Stimulated activated CD4-positive, alpha-beta T cell treated with anti-CD3 and anti-CD28 coated beads, Interleukin-15, amount 100 ng/mL, for 48 hours (primary cell): ENCODE results near the gene TMEM163.
"Not testable (repeated sequence)": the region's sequence is repeated elsewhere in the genome, so short reads cannot be mapped to it uniquely, and the experiment has no call there.

Experiments used
- DNase-seq, 2 donors: peaks; one replicate each; pipeline ENCODE4 v3.0.0-alpha.2; 2020; ENCODE audit warnings: low read depth in 2 of 2

The TMEM163 gene

GRCh38 chr2:134621939-134622705, 96.7 kb downstream of the TMEM163 start:
- no peak for DNase-seq

- no peak for DNase-seq
These were observed 99.5 kb downstream of the TMEM163 start for GRCh38 chr2:134619250-134619649.

GRCh38 chr2:134615480-134615879, 103.3 kb downstream of the TMEM163 start:
- not testable (repeated sequence) for DNase-seq

GRCh38 chr2:134611316-134611715, 107.5 kb downstream of the TMEM163 start:
- DNase-seq = no peak

- DNase-seq = no peak
These were observed 107.9 kb downstream of the TMEM163 start for GRCh38 chr2:134610871-134611270.

- no peak for DNase-seq
These were observed 108.8 kb downstream of the TMEM163 start for GRCh38 chr2:134609924-134610513.

GRCh38 chr2:134603966-134604365, 114.8 kb downstream of the TMEM163 start:
- DNase-seq = no peak

GRCh38 chr2:134602666-134603065, 116.1 kb downstream of the TMEM163 start:
- no peak for DNase-seq

GRCh38 chr2:134601264-134601663, 117.5 kb downstream of the TMEM163 start:
- no peak for DNase-seq

GRCh38 chr2:134600208-134600607, 118.6 kb downstream of the TMEM163 start:
- DNase-seq = no peak

GRCh38 chr2:134599236-134599635, 119.6 kb downstream of the TMEM163 start:
- DNase-seq = no peak

- no peak for DNase-seq
These were observed 124.4 kb downstream of the TMEM163 start for GRCh38 chr2:134594399-134594798.

GRCh38 chr2:134593519-134593918, 125.3 kb downstream of the TMEM163 start:
- DNase-seq = no peak

- no peak for DNase-seq
These were observed 126.4 kb downstream of the TMEM163 start for GRCh38 chr2:134592377-134592776.

GRCh38 chr2:134591526-134591925, 127.3 kb downstream of the TMEM163 start:
- no peak for DNase-seq

- no peak for DNase-seq
These were observed 128.1 kb downstream of the TMEM163 start for GRCh38 chr2:134590679-134591078.

- not testable (repeated sequence) for DNase-seq
These were observed 129.4 kb downstream of the TMEM163 start for GRCh38 chr2:134589171-134590083.

GRCh38 chr2:134588556-134588955, 130.2 kb downstream of the TMEM163 start:
- DNase-seq = no peak

- DNase-seq = no peak
These were observed 132.4 kb downstream of the TMEM163 start for GRCh38 chr2:134586326-134586965.

GRCh38 chr2:134583997-134584520, 134.7 kb downstream of the TMEM163 start:
- no peak for DNase-seq

GRCh38 chr2:134583462-134583861, 135.3 kb downstream of the TMEM163 start:
- no peak for DNase-seq

- no peak for DNase-seq
These were observed 136.3 kb downstream of the TMEM163 start for GRCh38 chr2:134582547-134582899.
